Neural progenitor cell (in vitro differentiated cells): ENCODE measurements around the gene CHRNA10. TPM values are rescaled to one million over a fixed set of nuclear protein-coding genes. Genes with fewer than 3 reads are reported as not detected.
A peak's percentile ranks its signal among the peaks of the same experiment; 100 is the strongest.
"Not testable (repeated sequence)": the region's sequence is repeated elsewhere in the genome, so short reads cannot be mapped to it uniquely, and the experiment has no call there.

Experiments used
- DNase-seq: peaks from one replicate; pipeline ENCODE4 v3.0.0-alpha.2; 2016; ENCODE audit warnings: low spot score
- H2AFZ ChIP-seq: fragments of 200-600 bp; sonication (generic); replicated peaks from 2 replicates; pipeline ENCODE4 v1.6.1; 2016; ENCODE audit warnings: antibody characterized with exemption
- H3F3A ChIP-seq: fragments of 200-600 bp; sonication (generic); 2 replicates; pipeline ENCODE4 v1.6.1; 2016; ENCODE audit warnings: antibody characterized with exemption, low read depth
- H3K27ac ChIP-seq: fragments of 200-600 bp; sonication (generic); 2 replicates; pipeline ENCODE4 v1.5.1; 2016; ENCODE audit warnings: mild to moderate bottlenecking
- H3K27me3 ChIP-seq: fragments of 200-600 bp; sonication (generic); 2 replicates; pipeline ENCODE4 v1.6.1; 2016; ENCODE audit warnings: mild to moderate bottlenecking, moderate library complexity
- H3K36me3 ChIP-seq: fragments of 200-600 bp; sonication (generic); 2 replicates; pipeline ENCODE4 v1.5.1; 2016
- H3K4me1 ChIP-seq: fragments of 200-600 bp; sonication (generic); 2 replicates; pipeline ENCODE4 v1.6.1; 2016; ENCODE audit warnings: mixed run types
- H3K4me2 ChIP-seq: fragments of 200-600 bp; sonication (generic); 2 replicates; pipeline ENCODE4 v1.6.1; 2016
- H3K4me3 ChIP-seq: fragments of 200-600 bp; sonication (generic); 2 replicates; pipeline ENCODE4 v1.5.1; 2016
- H3K79me2 ChIP-seq: fragments of 200-600 bp; sonication (generic); 2 replicates; pipeline ENCODE4 v1.6.1; 2016; ENCODE audit warnings: low read depth
- H3K9ac ChIP-seq: fragments of 200-600 bp; sonication (generic); 2 replicates; pipeline ENCODE4 v1.6.1; 2016
- H3K9me3 ChIP-seq: fragments of 200-600 bp; sonication (generic); 2 replicates; pipeline ENCODE4 v1.5.1; 2016; ENCODE audit warnings: low read depth
- H4K20me1 ChIP-seq: fragments of 200-600 bp; sonication (generic); 2 replicates; pipeline ENCODE4 v1.6.1; 2016; ENCODE audit warnings: low read depth
- H3K27ac Mint-ChIP-seq: 3 replicates; pipeline ENCODE4 v1.8.0; 2021; ENCODE audit warnings: mixed read lengths
- H3K27me3 Mint-ChIP-seq: 2 replicates; pipeline ENCODE4 v1.8.0; 2022; ENCODE audit warnings: low read depth, mild to moderate bottlenecking, inconsistent platforms, moderate library complexity, mixed read lengths; ENCODE audit not compliant: insufficient read depth
- H3K36me3 Mint-ChIP-seq: 3 replicates; pipeline ENCODE4 v1.8.0; 2021; ENCODE audit warnings: mixed read lengths
- H3K4me1 Mint-ChIP-seq: 3 replicates; pipeline ENCODE4 v1.8.0; 2021; ENCODE audit warnings: mixed read lengths
- H3K4me3 Mint-ChIP-seq: 3 replicates; pipeline ENCODE4 v1.8.0; 2021; ENCODE audit warnings: mild to moderate bottlenecking, moderate library complexity, mixed read lengths
- H3K9me3 Mint-ChIP-seq: 3 replicates; pipeline ENCODE4 v1.8.0; 2020; ENCODE audit warnings: mixed read lengths
- CTCF ChIP-seq: fragments of 200-600 bp; sonication (generic); IDR thresholded peaks from 2 replicates; pipeline ENCODE4 v1.5.1; 2017; ENCODE audit warnings: antibody characterized with exemption, mild to moderate bottlenecking
- EZH2 ChIP-seq: fragments of 200-600 bp; sonication (generic); IDR thresholded peaks from 2 replicates; pipeline ENCODE4 v1.6.1; 2017; ENCODE audit warnings: antibody characterized with exemption, mild to moderate bottlenecking, moderate library complexity
- EZH2phosphoT487 ChIP-seq: fragments of 200-600 bp; sonication (generic); IDR thresholded peaks from 2 replicates; pipeline ENCODE4 v1.6.1; 2017; ENCODE audit warnings: antibody characterized with exemption
- total RNA-seq: library from RNA; depleted of rRNA; stranded (reverse); fragments of >200 nt; gene quantifications from 2 replicates; pipeline ENCODE4 v1.2.3, GENCODE V29; 2015; ENCODE audit warnings: low replicate concordance

The CHRNA10 gene
- total RNA-seq, 1 donor from 2014 or later: 0.21 TPM

- not testable (repeated sequence) for H3K36me3 Mint-ChIP-seq, H3K4me2 ChIP-seq, H3K9ac ChIP-seq, H3K27ac ChIP-seq, H3K27me3 Mint-ChIP-seq, H3K36me3 ChIP-seq, DNase-seq, H3F3A ChIP-seq, H3K4me3 ChIP-seq, H3K4me3 Mint-ChIP-seq, H3K9me3 ChIP-seq, H3K27me3 ChIP-seq, H3K4me1 ChIP-seq, H3K79me2 ChIP-seq, H2AFZ ChIP-seq, H4K20me1 ChIP-seq, H3K27ac Mint-ChIP-seq, H3K9me3 Mint-ChIP-seq
- H3K4me1 Mint-ChIP-seq: peaks cover 18% of the 10 kb centered on the region
Observed at GRCh38 chr11:3648843-3649242, 22.3 kb downstream of the CHRNA10 start.

GRCh38 chr11:3645552-3645951, 25.6 kb downstream of the CHRNA10 start:
- no peaks in the 10 kb centered on the region for H3K27me3 ChIP-seq
- peaks cover 17% of the 10 kb centered on the region for H3F3A ChIP-seq
- peaks cover 5% of the 10 kb centered on the region for H3K4me1 ChIP-seq
- peaks cover 21% of the 10 kb centered on the region for H3K4me1 Mint-ChIP-seq
- no peak overlapping the region for H3K27ac Mint-ChIP-seq
- no peak overlapping the region for H3K4me3 Mint-ChIP-seq
- no peaks in the 10 kb centered on the region for H3K9me3 ChIP-seq
- no peaks in the 10 kb centered on the region for H4K20me1 ChIP-seq
- no peak overlapping the region for H2AFZ ChIP-seq
- H3K36me3 Mint-ChIP-seq: no peaks in the 10 kb centered on the region
- no peak overlapping the region for H3K4me3 ChIP-seq
- peaks cover 7% of the 10 kb centered on the region for H3K9me3 Mint-ChIP-seq
- no peak overlapping the region for H3K9ac ChIP-seq
- DNase-seq: no peak
- H3K27ac ChIP-seq: no peak overlapping the region
- TF ChIP-seq EZH2phosphoT487 (no peak), CTCF (no peak), EZH2 (no peak)
- no peaks in the 10 kb centered on the region for H3K27me3 Mint-ChIP-seq
- no peak overlapping the region for H3K4me2 ChIP-seq
- no peaks in the 10 kb centered on the region for H3K36me3 ChIP-seq
- H3K79me2 ChIP-seq: no peaks in the 10 kb centered on the region

- TF ChIP-seq CTCF (no peak), EZH2phosphoT487 (no peak), EZH2 (no peak)
- Mint-ChIP-seq H3K36me3 (no peaks in the 10 kb centered on the region), H3K27me3 (no peaks in the 10 kb centered on the region), H3K4me1 (peaks cover 15% of the 10 kb centered on the region), H3K9me3 (peaks cover 7% of the 10 kb centered on the region), H3K27ac (no peak within 1 kb of the TSS), H3K4me3 (peak within 1 kb of the TSS; percentile 3)
- Histone ChIP-seq H3K36me3 (no peaks in the 10 kb centered on the region), H3F3A (peaks cover 17% of the 10 kb centered on the region), H2AFZ (no peak within 1 kb of the TSS), H3K4me1 (peaks cover 5% of the 10 kb centered on the region), H3K27me3 (no peaks in the 10 kb centered on the region), H3K4me2 (no peak within 1 kb of the TSS), H3K79me2 (no peaks in the 10 kb centered on the region), H3K4me3 (no peak within 1 kb of the TSS), H4K20me1 (no peaks in the 10 kb centered on the region), H3K9ac (no peak within 1 kb of the TSS), H3K27ac (no peak within 1 kb of the TSS), H3K9me3 (no peaks in the 10 kb centered on the region)
- no peak for DNase-seq
Observed at GRCh38 chr11:3644817-3645235, 26.4 kb downstream of the CHRNA10 start, which contains the start of gene ART1. TSS of gene ART1 (plus strand) at chr11:3645128. CDS start at chr11:3659214, 14,086 bp downstream.

GRCh38 chr11:3643102-3643546, 28.1 kb downstream of the CHRNA10 start:
- Histone ChIP-seq H3K4me2 (peak overlapping the region; percentile 77), H3F3A (peaks cover 17% of the 10 kb centered on the region), H3K4me3 (peak overlapping the region; percentile 60), H2AFZ (peak overlapping the region; percentile 81), H3K27ac (peak overlapping the region; percentile 86)
- not testable (repeated sequence) for H3K9me3 ChIP-seq, H3K4me1 ChIP-seq, H3K27ac Mint-ChIP-seq, H4K20me1 ChIP-seq, H3K36me3 ChIP-seq, H3K27me3 Mint-ChIP-seq, H3K79me2 ChIP-seq, H3K27me3 ChIP-seq, H3K9me3 Mint-ChIP-seq, H3K9ac ChIP-seq, H3K4me1 Mint-ChIP-seq, H3K36me3 Mint-ChIP-seq
- H3K4me3 Mint-ChIP-seq: peak overlapping the region; percentile 90
- DNase-seq: peak; percentile 36
